ENCODE measurements around the gene MORC1. TPM values are rescaled to one million over a fixed set of nuclear protein-coding genes. Genes with fewer than 3 reads are reported as not detected.

Gene MORC1
- total RNA-seq, 1 experiment from 2014 or later, result not detected

GRCh38 chr3:108936924-108937689, 180.8 kb downstream of the MORC1 start:
- Histone ChIP-seq H3K9me3 (no peaks in the 10 kb centered on the region), H3K36me3 (no peaks in the 10 kb centered on the region), H3K27me3 (no peaks in the 10 kb centered on the region), H3K4me3 (no peak overlapping the region)
- no peak for DNase-seq

DNA sequence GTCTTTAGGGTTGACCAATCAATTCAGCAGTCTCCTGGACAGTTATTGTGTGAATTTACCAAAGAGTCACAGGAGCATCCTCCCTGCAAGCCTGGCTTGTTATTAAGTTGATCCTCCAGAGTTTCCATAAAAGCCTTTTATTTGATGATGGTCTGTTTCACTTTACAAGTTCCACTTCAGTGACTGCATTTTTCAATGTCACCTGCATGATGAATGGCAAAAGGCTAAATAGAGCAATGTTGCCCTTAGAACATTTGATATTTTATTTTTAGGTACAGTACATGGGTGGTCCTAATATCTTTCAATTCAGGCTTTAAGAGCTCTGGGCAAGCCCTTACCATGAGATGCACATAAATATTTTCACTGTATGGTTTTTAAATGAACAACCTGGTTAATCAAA, 186.9 kb downstream of the MORC1 start:
- no peak for DNase-seq
- Histone ChIP-seq H3K9me3 (no peaks in the 10 kb centered on the region), H3K4me3 (no peak overlapping the region), H3K36me3 (no peaks in the 10 kb centered on the region), H3K27me3 (no peaks in the 10 kb centered on the region)

DNA sequence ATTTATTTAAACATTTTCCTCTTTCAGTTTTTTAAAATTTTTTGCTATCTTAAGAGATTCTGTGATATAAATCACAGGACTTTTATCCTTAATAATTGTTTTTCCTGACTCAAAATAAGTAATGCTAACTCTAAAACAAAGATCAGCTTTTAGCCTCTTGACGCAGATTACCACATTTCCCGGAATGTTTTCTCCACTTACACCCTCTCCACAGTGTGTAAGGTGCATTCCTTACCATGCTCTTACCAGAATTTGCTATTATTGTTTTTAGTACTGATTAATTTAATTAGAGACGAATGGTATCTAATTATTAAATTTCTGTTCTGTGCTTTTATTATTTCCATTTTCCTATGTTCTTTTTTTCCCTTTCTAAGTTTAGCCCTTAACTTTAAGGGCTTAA, 199.1 kb downstream of the MORC1 start:
- H3K36me3 ChIP-seq, result no peaks in the 10 kb centered on the region
- H3K27me3 ChIP-seq, result no peaks in the 10 kb centered on the region
- H3K4me3 ChIP-seq, result no peak overlapping the region
- H3K9me3 ChIP-seq, result peaks cover 4% of the 10 kb centered on the region; the same call in 1 of the 2 replicates
- DNase-seq, result no peak

- H3K4me3 ChIP-seq, result no peak overlapping the region
- DNase-seq, result peak; percentile 70
- H3K27me3 ChIP-seq, result no peaks in the 10 kb centered on the region
- peaks cover 4% of the 10 kb centered on the region; the same call in 1 of the 2 replicates for H3K9me3 ChIP-seq
- no peaks in the 10 kb centered on the region for H3K36me3 ChIP-seq
Observed at GRCh38 chr3:108914774-108915641, 202.9 kb downstream of the MORC1 start.

DNA sequence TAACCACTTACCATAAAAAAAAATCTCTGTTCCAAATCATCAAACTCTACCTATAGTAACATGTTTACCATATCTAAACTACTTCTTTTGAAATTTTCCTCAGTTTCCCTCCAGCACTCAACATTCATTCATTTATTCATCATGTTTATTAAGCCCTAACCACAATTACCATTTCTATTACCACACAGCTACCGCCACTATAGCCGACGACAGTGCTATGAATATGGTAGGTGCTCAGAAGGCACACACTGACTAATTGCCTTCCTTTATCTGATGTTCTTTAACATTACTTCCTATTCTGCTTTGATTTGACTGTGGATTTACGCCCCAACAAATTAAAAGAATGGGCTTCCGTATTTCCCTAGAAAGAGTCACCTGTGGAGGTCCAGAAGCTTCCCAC, 208.1 kb downstream of the MORC1 start:
- H3K36me3 ChIP-seq, result no peaks in the 10 kb centered on the region
- no peak for DNase-seq
- H3K27me3 ChIP-seq, result no peaks in the 10 kb centered on the region
- no peak overlapping the region for H3K4me3 ChIP-seq
- H3K9me3 ChIP-seq, result no peaks in the 10 kb centered on the region

Other genes starting within 250 kb of the MORC1 start
- not detected in 2 replicates for gene GUCA1C, start 164.3 kb downstream of the MORC1 start, total RNA-seq (2014; rRNA removed; shearing (Covaris generic); ENCODE audit: low replicate concordance)
- not detected in 2 replicates for gene C3orf85, start 18.6 kb upstream of the MORC1 start, total RNA-seq (2014; rRNA removed; shearing (Covaris generic); ENCODE audit: low replicate concordance)
- gene DPPA2, start 198.4 kb upstream of the MORC1 start, total RNA-seq (2014; rRNA removed; shearing (Covaris generic); ENCODE audit: low replicate concordance), result not detected in 2 replicates
- gene DPPA4, start 219.4 kb upstream of the MORC1 start, total RNA-seq (2014; rRNA removed; shearing (Covaris generic); ENCODE audit: low replicate concordance), result not detected in 2 replicates